Endothelial cell of umbilical vein (primary cell): Measurements from ENCODE around the gene CIB4. TPM values are rescaled to one million over a fixed set of nuclear protein-coding genes. Genes with fewer than 3 reads are reported as not detected.

Source experiments
- BruUV-seq: library from RNA; stranded (reverse); fragments of 400-500 nt; replicated peaks from 2 replicates; lab custom pipeline; 2021; lab: Mats Ljungman, UMichigan
- CTCF ChIA-PET: fragments of 300-600, 350-600 bp; sonication (Branson Sonifier 250); formaldehyde crosslinking; loops from one replicate; lab custom pipeline; 2021; ENCODE audit warnings: antibody characterized with exemption, inconsistent platforms; lab: Charles Lee
- POLR2A ChIA-PET: fragments of 300-600, 350-600 bp; sonication (Branson Sonifier 250); formaldehyde crosslinking; loops from one replicate; lab custom pipeline; 2021; ENCODE audit warnings: antibody characterized with exemption, inconsistent platforms; lab: Charles Lee
- DNase-seq: peaks from one replicate; pipeline ENCODE4 v3.0.0-alpha.2; 2011; ENCODE audit warnings: low read depth, low spot score
- FAIRE-seq: peaks from 2 replicates; lab custom pipeline; 2011; peaks lifted over from hg19 to GRCh38; lab: Jason Lieb, UNC
- H2AFZ ChIP-seq: 2 replicates; pipeline ENCODE4 v1.6.0; 2012; ENCODE audit warnings: low read depth, low read length, control low read depth, inconsistent platforms
- H3K27ac ChIP-seq: 2 replicates; pipeline ENCODE4 v1.5.1; 2011; ENCODE audit warnings: low read depth, mild to moderate bottlenecking, control low read depth, low read length, moderate library complexity; ENCODE audit not compliant: insufficient read depth
- H3K27me3 ChIP-seq, 2 experiments: 2 replicates each; pipeline versions ENCODE4 v1.6.0 to v1.6.1; 2011; ENCODE audit warnings: low read length in 2 of 2, mixed read lengths in 1 of 2; ENCODE audit not compliant: control insufficient read depth in 2 of 2, insufficient read depth in 2 of 2
- H3K36me3 ChIP-seq, 2 experiments: 2 replicates in 1 of 2; 3 replicates in 1 of 2; pipeline ENCODE4 v1.5.1; 2011; ENCODE audit warnings: low read length in 2 of 2, mild to moderate bottlenecking in 1 of 2, moderate library complexity in 1 of 2; ENCODE audit not compliant: control insufficient read depth in 2 of 2, insufficient read depth in 2 of 2; ENCODE audit errors: extremely low read depth in 1 of 2
- H3K4me1 ChIP-seq: 3 replicates; pipeline ENCODE4 v1.5.1; 2011; ENCODE audit warnings: mild to moderate bottlenecking, low read length; ENCODE audit not compliant: control insufficient read depth, insufficient read depth; ENCODE audit errors: extremely low read depth
- H3K4me2 ChIP-seq: 2 replicates; pipeline ENCODE4 v1.6.1; 2011; ENCODE audit warnings: low read length, control low read depth, mixed read lengths; ENCODE audit not compliant: insufficient read depth
- H3K4me3 ChIP-seq, 3 experiments: fragments of 200-600 bp in 1 of 3; sonication (generic), shearing (Covaris generic) in 1 of 3; replicated peaks in 1 of 3; 2 replicates each; pipeline ENCODE4 v1.5.1; 2011 to 2016; ENCODE audit warnings: control low read depth in 3 of 3, low read length in 3 of 3, mild to moderate bottlenecking in 2 of 3, inconsistent platforms in 1 of 3, low read depth in 1 of 3, moderate library complexity in 1 of 3; ENCODE audit not compliant: insufficient read depth in 1 of 3
- H3K79me2 ChIP-seq: 2 replicates; pipeline ENCODE4 v1.6.0; 2012; ENCODE audit warnings: low read length, inconsistent platforms; ENCODE audit not compliant: control insufficient read depth, insufficient read depth
- H3K9ac ChIP-seq: replicated peaks from 2 replicates; pipeline ENCODE3; 2011; ENCODE audit warnings: low read length, control low read depth; ENCODE audit not compliant: insufficient read depth; ENCODE audit errors: extremely low read depth
- H3K9me1 ChIP-seq: replicated peaks from 3 replicates; pipeline ENCODE4 v1.6.0; 2011; ENCODE audit warnings: mild to moderate bottlenecking, low read length; ENCODE audit not compliant: control insufficient read depth, insufficient read depth; ENCODE audit errors: extremely low read depth
- H3K9me3 ChIP-seq: replicated peaks from 2 replicates; pipeline ENCODE4 v1.5.1; 2012; ENCODE audit warnings: low read length, inconsistent platforms; ENCODE audit not compliant: control insufficient read depth, insufficient read depth
- H4K20me1 ChIP-seq: replicated peaks from 2 replicates; pipeline ENCODE3; 2011; ENCODE audit warnings: mild to moderate bottlenecking, low read length; ENCODE audit not compliant: control insufficient read depth, insufficient read depth; ENCODE audit errors: extremely low read depth
- CTCF ChIP-seq, 2 donors: IDR thresholded peaks; 1 replicate in 1 of 2; 2 replicates in 1 of 2; pipeline ENCODE4 v1.5.1; 2011; ENCODE audit warnings: low read length in 2 of 2, mild to moderate bottlenecking in 2 of 2, moderate library complexity in 2 of 2, control low read depth in 1 of 2, inconsistent platforms in 1 of 2, low read depth in 1 of 2; ENCODE audit not compliant: insufficient read depth in 1 of 2; ENCODE audit errors: extremely low read depth in 1 of 2
- EZH2 ChIP-seq: IDR thresholded peaks from 2 replicates; pipeline ENCODE4 v1.6.1; 2012; ENCODE audit warnings: borderline replicate concordance, low read depth, mild to moderate bottlenecking, moderate library complexity, low read length, inconsistent platforms; ENCODE audit not compliant: severe bottlenecking
- FOS ChIP-seq: IDR thresholded peaks from 2 replicates; pipeline ENCODE4 v1.6.1; 2011; ENCODE audit warnings: mild to moderate bottlenecking, low read length, moderate library complexity, borderline replicate concordance; ENCODE audit not compliant: insufficient read depth
- GATA2 ChIP-seq: IDR thresholded peaks from 2 replicates; pipeline ENCODE4 v1.7.0; 2011; ENCODE audit warnings: low read depth, mild to moderate bottlenecking, moderate library complexity, mixed read lengths, low read length; ENCODE audit not compliant: insufficient read length, insufficient read depth
- JUN ChIP-seq: IDR thresholded peaks from 2 replicates; pipeline ENCODE4 v1.6.1; 2011; ENCODE audit warnings: borderline replicate concordance, low read depth; ENCODE audit not compliant: insufficient read length, insufficient read depth
- MAX ChIP-seq: IDR thresholded peaks from 2 replicates; pipeline ENCODE4 v1.6.1; 2011; ENCODE audit not compliant: insufficient read depth, insufficient read length
- MYC ChIP-seq: IDR thresholded peaks from one replicate; pipeline ENCODE4 v1.6.1; 2011; ENCODE audit warnings: mild to moderate bottlenecking, low read depth, low read length
- POLR2A ChIP-seq: IDR thresholded peaks from 2 replicates; pipeline ENCODE4 v1.6.1; 2012; ENCODE audit warnings: low read depth, mild to moderate bottlenecking, control low read depth, low read length
- POLR2AphosphoS5 ChIP-seq: IDR thresholded peaks from 2 replicates; pipeline ENCODE4 v1.6.1; 2012; ENCODE audit warnings: low read depth, mild to moderate bottlenecking, control low read depth, low read length, moderate library complexity; ENCODE audit not compliant: insufficient read depth
- dilution Hi-C: fragments of 300-500 bp; cut with MboI; formaldehyde crosslinking; loops from one replicate; pipeline ENCODE4 v1.15.0; 2019; ENCODE audit warnings: low sequenced_read_pairs; ENCODE audit not compliant: extremely low pct_ligation_motif_present
- intact Hi-C: fragments of 100-400 bp; cut with micrococcal nuclease; formaldehyde crosslinking; loops from one replicate; pipeline ENCODE4 v1.10.0; 2022
- polyA plus RNA-seq, 4 experiments: library from polyadenylated mRNA; depleted of rRNA in 3 of 4; stranded (reverse) in 3 of 4; unstranded in 1 of 4; fragments of >200 nt; gene quantifications; 2 replicates each; pipeline versions ENCODE4 v1.2.1 to v1.2.3, GENCODE V29; 2011 to 2012; ENCODE audit warnings: missing spikeins in 1 of 4
- total RNA-seq: library from RNA; stranded (reverse); gene quantifications from 2 replicates; pipeline ENCODE4 v1.2.3, GENCODE V29; 2021

The CIB4 gene
- total and polyA plus RNA-seq, 2 donors (not counting 3 experiments of a cell fraction or from before 2014, with no cell fraction given), result not detected

- CTCF ChIA-PET, result interaction anchor here (1.9 kb wide), 1 partner anchor 9 kb away, joined by 7 read pairs; no protein-coding TSS in a partner anchor
Observed at GRCh38 chr2:26568076-26568890, 72.9 kb downstream of the CIB4 start.

GRCh38 chr2:26567534-26567933 lies 73.6 kb downstream of the CIB4 start:
- peaks cover 6% of the 10 kb centered on the region for H3K4me1 ChIP-seq
- ChIA-PET CTCF (no interaction called here), POLR2A (no interaction called here)
- no peaks in the 10 kb centered on the region for H3K36me3 ChIP-seq
- FAIRE-seq, result no peak
- H3K4me2 ChIP-seq, result no peak overlapping the region
- H3K79me2 ChIP-seq, result no peaks in the 10 kb centered on the region
- no peaks in the 10 kb centered on the region for H3K9me3 ChIP-seq
- H2AFZ ChIP-seq, result no peak overlapping the region
- peaks cover 26 to 34% of the 10 kb centered on the region in 2 experiments for H3K27me3 ChIP-seq
- H3K9me1 ChIP-seq, result no peaks in the 10 kb centered on the region
- intact Hi-C loops, result no loop called here
- no TSS peak for BruUV-seq
- dilution Hi-C loops, result no loop called here
- H3K27ac ChIP-seq, result no peak overlapping the region
- no peak overlapping the region for H3K9ac ChIP-seq
- H3K4me3 ChIP-seq, result no peak overlapping the region
- DNase-seq, result no peak
- H4K20me1 ChIP-seq, result no peaks in the 10 kb centered on the region
- TF ChIP-seq JUN, result no peak
- no peak for TF ChIP-seq POLR2A
- TF ChIP-seq CTCF (IDR thresholded peaks at IDR 0.05; ENCODE audit: extremely low read depth in 1 of 2, insufficient read depth in 1 of 2, low read depth in 1 of 2, low read length in 2 of 2), result no peak
- TF ChIP-seq MYC, result no peak
- TF ChIP-seq EZH2, result no peak
- TF ChIP-seq GATA2, result no peak
- no peak for TF ChIP-seq POLR2AphosphoS5
- no peak for TF ChIP-seq MAX
- TF ChIP-seq FOS, result no peak

More at GRCh38 chr2:26568076-26568890, 72.9 kb downstream of the CIB4 start:
- intact Hi-C loops, result no loop called here
- Histone ChIP-seq H3K4me3 (no peak overlapping the region), H2AFZ (no peak overlapping the region), H3K27ac (no peak overlapping the region), H3K4me2 (no peak overlapping the region), H4K20me1 (no peaks in the 10 kb centered on the region), H3K9ac (no peak overlapping the region), H3K27me3 (peaks cover 19 to 33% of the 10 kb centered on the region in 2 experiments), H3K36me3 (no peaks in the 10 kb centered on the region), H3K79me2 (no peaks in the 10 kb centered on the region), H3K9me3 (no peaks in the 10 kb centered on the region), H3K4me1 (no peaks in the 10 kb centered on the region), H3K9me1 (no peaks in the 10 kb centered on the region)
- FAIRE-seq, result no peak
- POLR2A ChIA-PET, result no interaction called here
- DNase-seq, result no peak
- dilution Hi-C loops, result no loop called here
- TF ChIP-seq MYC (no peak), EZH2 (no peak)
- no TSS peak for BruUV-seq
